Measurements from ENCODE around the gene FZD10.

DNA sequence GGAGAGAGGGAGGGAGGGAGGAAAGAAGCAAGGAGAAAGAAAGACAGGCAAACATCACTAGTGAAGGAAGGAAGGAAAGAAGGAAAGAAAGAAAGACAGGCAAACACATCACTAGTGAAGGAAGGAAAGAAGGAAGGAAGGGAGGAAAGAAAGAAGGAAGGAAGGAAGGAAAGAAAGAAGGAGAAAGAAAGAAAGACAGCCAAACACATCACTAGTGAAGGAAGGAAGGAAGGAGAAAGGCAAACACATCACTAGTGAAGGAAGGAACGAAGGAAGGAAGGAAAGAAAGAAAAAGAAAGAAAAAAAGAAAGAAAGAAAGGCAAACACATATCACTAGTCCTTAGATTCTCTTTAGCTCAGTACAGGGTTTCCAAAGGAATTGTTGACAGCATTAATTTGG is 5.3 kb downstream of the FZD10 start:
- TF ChIP-seq POLR2AphosphoS5 (IDR thresholded peaks at IDR 0.05; ENCODE audit: borderline replicate concordance, low read depth, low read length) (no peak), EZH2 (IDR thresholded peaks at IDR 0.05) (no peak), FOXP2 (optimal IDR thresholded peaks at IDR 0.05; ENCODE audit: control extremely low read depth, extremely low read length, insufficient read depth) (no peak)

Data from SK-N-MC (cell line).